Activated CD4-positive, alpha-beta memory T cell treated with anti-CD3 and anti-CD28 coated beads for 36 hours (primary cell): ENCODE data around the gene ZFYVE21. TPM values are rescaled to one million over a fixed set of nuclear protein-coding genes. Genes with fewer than 3 reads are reported as not detected.

Source experiments
- CTCF ChIA-PET: fragments of 350-600 bp; sonication (Branson Sonifier 250); formaldehyde crosslinking; loops from one replicate; lab custom pipeline; 2021; ENCODE audit warnings: antibody characterized with exemption, inconsistent platforms; lab: Charles Lee
- POLR2A ChIA-PET: fragments of 350-600 bp; sonication (Branson Sonifier 250); formaldehyde crosslinking; loops from one replicate; lab custom pipeline; 2021; ENCODE audit warnings: antibody characterized with exemption; lab: Charles Lee
- DNase-seq: peaks from one replicate; pipeline ENCODE4 v3.0.0-alpha.2; 2020
- H3K27ac Mint-ChIP-seq: one replicate; pipeline ENCODE4 v1.8.0; 2021; ENCODE audit warnings: mixed read lengths
- H3K27me3 Mint-ChIP-seq: one replicate; pipeline ENCODE4 v1.8.0; 2021; ENCODE audit warnings: mixed read lengths
- H3K36me3 Mint-ChIP-seq: one replicate; pipeline ENCODE4 v1.8.0; 2021; ENCODE audit warnings: mixed read lengths
- H3K4me1 Mint-ChIP-seq: one replicate; pipeline ENCODE4 v1.8.0; 2021; ENCODE audit warnings: low read depth, mixed read lengths
- H3K4me3 Mint-ChIP-seq: one replicate; pipeline ENCODE4 v1.8.0; 2021; ENCODE audit warnings: mild to moderate bottlenecking, mixed read lengths
- H3K9me3 Mint-ChIP-seq: one replicate; pipeline ENCODE4 v1.8.0; 2021; ENCODE audit warnings: mixed read lengths
- intact Hi-C: fragments of 100-400 bp; cut with micrococcal nuclease; formaldehyde crosslinking; loops from one replicate; pipeline ENCODE4 v1.15.1; 2023
- total RNA-seq, 2 experiments: library from RNA; stranded (reverse); gene quantifications; one replicate each; pipeline ENCODE4 v1.2.3, GENCODE V29; 2021

The ZFYVE21 gene
- total RNA-seq, 2 experiments from 2014 or later = 14.9 to 15.9 TPM

DNA sequence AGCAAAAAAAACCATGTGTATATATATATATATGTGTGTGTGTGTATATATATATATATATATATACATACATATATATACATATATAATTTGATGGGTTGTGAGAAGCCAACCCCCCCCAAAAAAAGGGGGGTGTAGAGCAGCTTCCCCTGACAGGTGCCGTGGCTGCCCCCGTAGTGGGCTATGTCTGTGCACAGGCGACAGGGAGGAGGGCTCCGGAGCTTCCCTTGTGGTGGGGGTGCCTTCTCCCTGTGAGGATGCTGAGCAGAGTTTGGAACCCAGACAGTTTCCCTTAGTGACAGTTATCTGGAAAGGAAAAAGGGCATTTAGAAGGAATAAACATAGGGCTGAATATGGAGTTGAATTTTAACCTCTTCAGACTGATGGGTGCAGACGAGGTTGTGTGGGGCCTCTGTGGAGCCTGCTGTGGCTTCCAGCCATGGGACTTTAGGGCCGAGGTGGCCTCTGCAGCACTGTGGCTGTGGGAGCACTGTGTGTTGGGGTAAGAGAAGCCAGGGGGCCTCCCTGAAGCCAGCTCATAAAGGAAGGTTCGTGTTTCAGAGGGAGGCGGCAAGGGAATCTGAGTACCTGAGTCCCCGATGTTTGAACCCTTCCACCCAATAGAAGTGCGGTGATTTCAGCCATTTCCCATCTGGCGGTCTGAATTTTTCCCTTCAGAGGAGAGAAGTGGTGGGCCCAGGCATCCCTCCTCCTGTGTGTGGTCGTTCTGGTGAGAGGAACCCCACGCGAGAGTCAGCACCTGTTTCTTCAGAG lies 20.1 kb upstream of the ZFYVE21 start:
- H3K27me3 Mint-ChIP-seq = no peaks in the 10 kb centered on the region
- DNase-seq = no peak
- H3K27ac Mint-ChIP-seq = no peak overlapping the region
- peaks cover 12% of the 10 kb centered on the region for H3K36me3 Mint-ChIP-seq
- ChIA-PET CTCF (interaction anchor here (0.9 kb wide), 1 partner anchor 27 kb away, joined by 3 read pairs; no protein-coding TSS in a partner anchor), POLR2A (no interaction called here)
- intact Hi-C loops = no loop called here
- H3K4me3 Mint-ChIP-seq = no peak overlapping the region
- no peaks in the 10 kb centered on the region for H3K9me3 Mint-ChIP-seq
- peaks cover 5% of the 10 kb centered on the region for H3K4me1 Mint-ChIP-seq

GRCh38 chr14:103696070-103696402 lies 19.6 kb upstream of the ZFYVE21 start:
- H3K9me3 Mint-ChIP-seq = no peaks in the 10 kb centered on the region
- intact Hi-C loops = no loop called here
- H3K4me3 Mint-ChIP-seq = no peak overlapping the region
- ChIA-PET CTCF (interaction anchor here (0.9 kb wide), 1 partner anchor 26 kb away, joined by 3 read pairs; no protein-coding TSS in a partner anchor), POLR2A (no interaction called here)
- no peak overlapping the region for H3K27ac Mint-ChIP-seq
- peaks cover 12% of the 10 kb centered on the region for H3K36me3 Mint-ChIP-seq
- H3K27me3 Mint-ChIP-seq = no peaks in the 10 kb centered on the region
- no peak for DNase-seq
- H3K4me1 Mint-ChIP-seq = peaks cover 5% of the 10 kb centered on the region

GRCh38 chr14:103696466-103697071 lies 19.0 kb upstream of the ZFYVE21 start:
- H3K36me3 Mint-ChIP-seq = peaks cover 12% of the 10 kb centered on the region
- H3K27me3 Mint-ChIP-seq = no peaks in the 10 kb centered on the region
- intact Hi-C loops = no loop called here
- no peak overlapping the region for H3K27ac Mint-ChIP-seq
- H3K4me1 Mint-ChIP-seq = peaks cover 5% of the 10 kb centered on the region
- POLR2A ChIA-PET = no interaction called here
- H3K4me3 Mint-ChIP-seq = no peak overlapping the region
- no peaks in the 10 kb centered on the region for H3K9me3 Mint-ChIP-seq
- CTCF ChIA-PET = interaction anchor here (0.9 kb wide), 1 partner anchor 26 kb away, joined by 3 read pairs; no protein-coding TSS in a partner anchor
- DNase-seq = no peak

- ChIA-PET CTCF (no interaction called here), POLR2A (no interaction called here)
- H3K36me3 Mint-ChIP-seq = peaks cover 16% of the 10 kb centered on the region
- no peaks in the 10 kb centered on the region for H3K27me3 Mint-ChIP-seq
- no peak for DNase-seq
- H3K4me1 Mint-ChIP-seq = peaks cover 5% of the 10 kb centered on the region
- intact Hi-C loops = no loop called here
- no peaks in the 10 kb centered on the region for H3K9me3 Mint-ChIP-seq
- H3K4me3 Mint-ChIP-seq = no peak overlapping the region
- H3K27ac Mint-ChIP-seq = peak overlapping the region; percentile 40
Measured at GRCh38 chr14:103697206-103697602, 18.4 kb upstream of the ZFYVE21 start.

DNA sequence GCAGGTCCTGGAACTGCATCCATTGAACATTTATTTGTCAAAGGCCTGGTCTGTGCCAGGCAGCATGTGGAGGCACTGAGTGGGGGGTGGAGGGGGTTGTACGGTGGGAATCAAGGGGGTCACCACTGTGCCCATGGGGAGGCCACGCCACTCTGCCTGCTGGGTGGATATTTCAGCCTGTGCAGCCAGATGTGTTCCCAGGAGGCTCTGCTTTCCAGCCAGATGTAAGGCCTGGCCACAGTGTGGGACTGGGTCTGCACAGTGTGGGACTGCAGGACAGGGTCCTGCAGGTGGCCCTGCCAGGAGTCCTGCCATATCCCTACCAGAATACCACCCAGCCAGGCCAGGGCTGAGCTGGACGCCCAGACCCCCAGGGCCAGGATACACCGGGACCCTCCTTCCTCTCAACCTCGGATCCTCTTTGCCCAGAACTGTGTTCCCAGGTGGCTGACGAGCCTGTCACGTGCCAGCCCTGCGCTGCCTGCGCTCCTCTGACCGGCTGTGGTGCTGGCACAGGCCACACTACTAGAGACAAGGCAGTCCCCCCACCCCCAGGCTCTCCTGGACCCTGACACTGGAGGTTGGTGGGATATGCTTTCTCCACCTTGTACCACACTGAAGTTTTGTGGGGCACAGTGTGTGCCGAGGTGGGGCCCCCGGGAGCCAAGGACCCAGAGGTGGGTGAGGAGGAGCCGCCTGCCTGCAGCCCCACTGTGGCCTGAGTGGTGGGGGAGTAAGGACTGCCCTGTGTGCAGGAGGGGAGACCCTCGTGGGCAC lies 17.8 kb upstream of the ZFYVE21 start:
- ChIA-PET CTCF (no interaction called here), POLR2A (interaction anchor here (1.2 kb wide), 1 partner anchor 16 kb away, joined by 3 read pairs; no protein-coding TSS in a partner anchor)
- H3K36me3 Mint-ChIP-seq = peaks cover 18% of the 10 kb centered on the region
- H3K4me1 Mint-ChIP-seq = peaks cover 5% of the 10 kb centered on the region
- intact Hi-C loops = no loop called here
- DNase-seq = no peak
- no peaks in the 10 kb centered on the region for H3K27me3 Mint-ChIP-seq
- H3K4me3 Mint-ChIP-seq = no peak overlapping the region
- no peaks in the 10 kb centered on the region for H3K9me3 Mint-ChIP-seq
- peak overlapping the region; percentile 40 for H3K27ac Mint-ChIP-seq

DNA sequence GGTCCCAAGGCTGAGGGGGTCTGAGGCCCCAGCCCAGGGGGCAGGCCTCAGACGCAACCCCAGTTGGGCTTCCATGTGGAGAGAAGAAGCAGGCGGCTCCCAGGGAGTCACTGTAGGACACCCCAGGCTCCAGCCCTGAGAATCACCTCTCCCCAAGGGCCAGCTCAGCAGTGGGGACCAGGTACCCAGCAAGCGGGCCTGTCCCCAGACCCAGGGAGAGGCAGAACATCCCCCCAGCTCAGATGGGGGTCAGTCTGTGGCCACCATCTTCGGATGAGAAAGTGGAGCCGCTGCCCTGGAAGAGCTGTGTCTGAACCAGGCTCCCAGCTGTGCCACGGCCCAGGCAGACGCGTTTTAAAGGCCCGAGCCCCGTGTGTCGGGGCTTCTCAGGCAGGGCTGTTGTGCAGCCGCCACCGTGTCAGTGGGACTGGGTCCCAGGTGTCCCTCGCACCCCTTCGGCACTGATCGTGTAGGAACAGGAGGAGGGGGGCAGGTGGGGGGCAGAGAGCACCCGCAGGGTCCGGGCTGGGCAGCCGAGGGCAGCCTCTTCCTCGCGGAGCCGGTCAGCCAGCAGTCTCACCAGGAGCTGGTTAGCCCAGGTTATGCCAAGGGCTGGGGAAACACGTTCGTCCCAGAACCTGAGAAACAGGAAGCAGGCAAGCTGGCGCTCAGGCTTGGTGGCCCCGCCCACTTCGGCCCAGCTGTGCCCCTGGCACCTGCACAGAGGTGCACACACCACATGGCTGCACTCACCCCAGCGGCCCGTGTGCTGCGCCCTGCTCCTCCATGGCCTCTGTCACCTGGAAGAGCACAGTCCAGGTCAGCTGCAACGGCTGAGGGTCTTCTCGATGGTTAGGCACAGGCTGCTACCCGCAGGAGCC lies 17.0 kb upstream of the ZFYVE21 start:
- ChIA-PET CTCF (no interaction called here), POLR2A (interaction anchor here (0.8 to 1.2 kb wide), 2 partner anchors 15 to 34 kb away, joined by 3 read pairs; no protein-coding TSS in a partner anchor)

GRCh38 chr14:103699261-103699661 lies 16.3 kb upstream of the ZFYVE21 start:
- peaks cover 6% of the 10 kb centered on the region for H3K4me1 Mint-ChIP-seq
- no peaks in the 10 kb centered on the region for H3K9me3 Mint-ChIP-seq
- no peak for DNase-seq
- no peak overlapping the region for H3K4me3 Mint-ChIP-seq
- H3K36me3 Mint-ChIP-seq = peaks cover 21% of the 10 kb centered on the region
- peak overlapping the region; percentile 9 for H3K27ac Mint-ChIP-seq
- CTCF ChIA-PET = no interaction called here
- intact Hi-C loops = no loop called here
- no peaks in the 10 kb centered on the region for H3K27me3 Mint-ChIP-seq
- POLR2A ChIA-PET = interaction anchor here (0.8 to 1.2 kb wide), 2 partner anchors 14 to 34 kb away, joined by 3 read pairs; no protein-coding TSS in a partner anchor

More for the DNA sequence above, 17.0 kb upstream of the ZFYVE21 start:
- peak overlapping the region; percentile 8 for H3K27ac Mint-ChIP-seq
- no peak for DNase-seq
- no peak overlapping the region for H3K4me3 Mint-ChIP-seq
- H3K9me3 Mint-ChIP-seq = no peaks in the 10 kb centered on the region
- H3K36me3 Mint-ChIP-seq = peaks cover 22% of the 10 kb centered on the region
- peaks cover 5% of the 10 kb centered on the region for H3K4me1 Mint-ChIP-seq
- intact Hi-C loops = no loop called here
- no peaks in the 10 kb centered on the region for H3K27me3 Mint-ChIP-seq

- Mint-ChIP-seq H3K27me3 (no peaks in the 10 kb centered on the region), H3K4me1 (peaks cover 6% of the 10 kb centered on the region), H3K27ac (peak overlapping the region; percentile 9), H3K4me3 (no peak overlapping the region), H3K9me3 (no peaks in the 10 kb centered on the region), H3K36me3 (peaks cover 24% of the 10 kb centered on the region)
- intact Hi-C loops = no loop called here
- POLR2A ChIA-PET = interaction anchor here (0.6 kb wide), 1 partner anchor 97 kb away, joined by 5 read pairs; no protein-coding TSS in a partner anchor
- no peak for DNase-seq
- CTCF ChIA-PET = interaction anchor here (0.5 kb wide), 1 partner anchor 131 kb away, joined by 3 read pairs; no protein-coding TSS in a partner anchor
Measured at GRCh38 chr14:103699901-103700752, 15.5 kb upstream of the ZFYVE21 start.

DNA sequence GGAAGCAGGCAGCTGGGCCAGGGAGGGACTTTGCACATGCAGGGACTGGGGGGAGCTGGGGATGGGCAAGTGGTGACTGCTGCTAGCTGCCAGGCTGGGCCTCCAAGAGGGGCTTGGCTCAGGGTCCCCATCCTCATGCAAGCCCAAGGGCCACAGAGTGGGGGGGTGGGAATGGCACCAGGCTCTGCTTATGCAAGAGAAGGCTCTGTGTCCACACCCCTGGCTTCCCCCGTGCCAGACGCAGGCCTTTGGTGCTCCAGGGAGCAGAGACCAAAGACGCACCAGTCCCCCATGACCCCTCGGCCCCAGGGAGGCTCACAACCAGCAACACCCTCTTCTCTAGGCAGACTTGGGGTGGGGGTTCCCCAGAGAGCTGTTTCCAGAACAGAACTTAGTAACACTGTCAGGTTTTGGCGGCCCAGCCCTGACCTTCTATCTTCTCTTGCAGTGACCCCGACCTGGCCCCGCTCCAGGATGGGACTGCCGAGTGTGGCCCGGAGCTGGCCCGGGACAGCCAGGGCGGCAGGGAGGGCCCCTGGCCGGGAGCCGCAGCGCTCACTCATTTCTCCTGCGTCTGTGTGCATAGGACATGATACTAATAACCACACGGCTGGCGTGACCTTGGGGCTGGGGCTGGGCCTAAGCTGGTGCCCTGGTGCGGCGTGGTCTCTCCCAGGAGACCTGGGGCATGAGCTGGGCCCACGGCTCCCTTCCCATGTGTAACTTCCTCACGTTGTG lies 14.7 kb upstream of the ZFYVE21 start:
- no peaks in the 10 kb centered on the region for H3K27me3 Mint-ChIP-seq
- H3K4me1 Mint-ChIP-seq = peaks cover 6% of the 10 kb centered on the region
- DNase-seq = no peak
- no peak overlapping the region for H3K27ac Mint-ChIP-seq
- H3K4me3 Mint-ChIP-seq = no peak overlapping the region
- intact Hi-C loops = no loop called here
- no peaks in the 10 kb centered on the region for H3K9me3 Mint-ChIP-seq
- ChIA-PET POLR2A (no interaction called here), CTCF (interaction anchor here (0.5 kb wide), 1 partner anchor 132 kb away, joined by 3 read pairs; no protein-coding TSS in a partner anchor)
- H3K36me3 Mint-ChIP-seq = peaks cover 26% of the 10 kb centered on the region

DNA sequence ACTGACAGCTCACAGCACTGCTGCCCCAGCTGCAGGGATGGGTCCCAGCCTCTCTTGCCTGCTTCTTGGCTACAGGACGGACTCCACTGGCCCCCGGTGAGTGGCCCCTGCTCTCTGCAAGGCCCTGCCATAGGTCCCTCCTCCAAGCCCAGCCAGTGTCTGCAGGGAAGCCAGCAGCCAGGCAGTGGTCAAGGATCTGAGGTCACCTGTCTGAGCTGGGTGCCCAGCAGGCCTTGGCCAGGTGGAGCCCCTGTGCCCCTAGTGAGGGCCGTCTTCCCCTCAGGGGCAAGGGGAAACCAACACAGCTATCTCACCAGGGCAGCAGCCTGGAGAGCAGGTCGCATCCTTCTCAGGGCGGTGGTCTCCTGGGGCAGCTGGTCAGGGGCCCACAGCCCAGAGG lies 13.5 kb upstream of the ZFYVE21 start:
- Mint-ChIP-seq H3K4me3 (no peak overlapping the region), H3K27ac (peak overlapping the region; percentile 56), H3K9me3 (no peaks in the 10 kb centered on the region), H3K36me3 (peaks cover 21% of the 10 kb centered on the region), H3K27me3 (no peaks in the 10 kb centered on the region), H3K4me1 (peaks cover 6% of the 10 kb centered on the region)
- no peak for DNase-seq
- ChIA-PET CTCF (interaction anchor here (0.6 kb wide), 1 partner anchor 1020 kb away, joined by 3 read pairs; no protein-coding TSS in a partner anchor), POLR2A (interaction anchor here (0.5 kb wide), 1 partner anchor 138 kb away, joined by 3 read pairs; no protein-coding TSS in a partner anchor)
- intact Hi-C loops = no loop called here
